ENCODE results near the gene RNF167.

The RNF167 gene

GRCh38 chr17:4939796-4940554 is at the start of gene RNF167, which contains the start of gene SLC25A11:
Gene RNF167 (plus strand): TSS chr17:4940268. CDS start chr17:4940910, 642 bp downstream.
Gene SLC25A11 (minus strand): TSS chr17:4940046. CDS start chr17:4939910, 136 bp downstream.
- DNase-seq (ENCODE audit: low spot score) = peak; percentile 98
- TF ChIP-seq, protein P1, sequence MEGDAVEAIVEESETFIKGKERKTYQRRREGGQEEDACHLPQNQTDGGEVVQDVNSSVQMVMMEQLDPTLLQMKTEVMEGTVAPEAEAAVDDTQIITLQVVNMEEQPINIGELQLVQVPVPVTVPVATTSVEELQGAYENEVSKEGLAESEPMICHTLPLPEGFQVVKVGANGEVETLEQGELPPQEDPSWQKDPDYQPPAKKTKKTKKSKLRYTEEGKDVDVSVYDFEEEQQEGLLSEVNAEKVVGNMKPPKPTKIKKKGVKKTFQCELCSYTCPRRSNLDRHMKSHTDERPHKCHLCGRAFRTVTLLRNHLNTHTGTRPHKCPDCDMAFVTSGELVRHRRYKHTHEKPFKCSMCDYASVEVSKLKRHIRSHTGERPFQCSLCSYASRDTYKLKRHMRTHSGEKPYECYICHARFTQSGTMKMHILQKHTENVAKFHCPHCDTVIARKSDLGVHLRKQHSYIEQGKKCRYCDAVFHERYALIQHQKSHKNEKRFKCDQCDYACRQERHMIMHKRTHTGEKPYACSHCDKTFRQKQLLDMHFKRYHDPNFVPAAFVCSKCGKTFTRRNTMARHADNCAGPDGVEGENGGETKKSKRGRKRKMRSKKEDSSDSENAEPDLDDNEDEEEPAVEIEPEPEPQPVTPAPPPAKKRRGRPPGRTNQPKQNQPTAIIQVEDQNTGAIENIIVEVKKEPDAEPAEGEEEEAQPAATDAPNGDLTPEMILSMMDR (IDR thresholded peaks at IDR 0.05; ENCODE audit: extremely low read depth, missing control alignments) = no peak

DNA sequence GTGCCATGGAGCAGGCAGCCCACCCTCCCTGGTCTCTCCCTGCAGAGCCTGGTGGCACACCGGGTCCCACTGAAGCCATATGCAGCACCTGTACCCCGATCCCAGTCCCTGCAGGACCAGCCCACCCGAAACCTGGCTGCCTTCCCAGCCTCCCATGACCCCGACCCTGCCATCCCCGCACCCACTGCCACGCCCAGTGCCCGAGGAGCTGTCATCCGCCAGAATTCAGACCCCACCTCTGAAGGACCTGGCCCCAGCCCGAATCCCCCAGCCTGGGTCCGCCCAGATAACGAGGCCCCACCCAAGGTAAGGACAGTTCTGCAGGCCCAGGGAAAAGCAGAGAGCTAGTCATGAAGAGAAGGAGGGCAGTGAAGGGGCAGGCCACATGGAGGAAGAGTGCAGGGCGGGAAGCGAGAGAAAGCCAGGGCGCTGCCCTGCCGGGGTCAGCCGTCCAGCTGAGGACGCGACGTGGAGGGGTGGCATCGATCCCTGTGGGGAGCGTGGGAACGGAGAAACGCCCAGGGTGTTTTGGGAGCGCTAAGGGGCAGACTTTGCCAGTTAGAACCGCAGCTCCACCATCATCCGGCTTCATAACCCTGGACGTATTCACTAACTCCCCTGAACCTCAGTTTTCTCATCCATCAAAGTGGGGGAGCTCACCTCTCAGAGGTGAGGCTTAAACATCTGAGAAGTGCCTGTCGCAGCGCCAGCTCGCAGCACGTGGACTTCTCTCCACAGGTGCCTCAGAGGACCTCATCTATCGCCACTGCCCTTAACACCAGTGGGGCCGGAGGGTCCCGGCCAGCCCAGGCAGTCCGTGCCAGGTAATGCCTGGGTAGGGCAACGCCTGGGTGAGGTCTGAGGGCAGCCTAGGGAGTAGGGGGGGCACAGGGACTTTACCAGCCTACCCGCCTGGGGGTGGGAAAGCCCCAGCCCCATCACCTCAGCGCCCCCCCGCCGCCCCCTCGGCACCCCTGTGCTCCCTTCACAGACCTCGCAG is 48.4 kb upstream of the RNF167 start:
- TF ChIP-seq, protein P1 (IDR thresholded peaks at IDR 0.05; ENCODE audit: extremely low read depth, missing control alignments) = no peak

GRCh38 chr17:4892499-4893221 is 47.4 kb upstream of the RNF167 start:
- DNase-seq (ENCODE audit: low spot score) = no peak
- TF ChIP-seq, protein P1 (IDR thresholded peaks at IDR 0.05; ENCODE audit: extremely low read depth, missing control alignments) = no peak

More for the DNA sequence above, 48.4 kb upstream of the RNF167 start:
- DNase-seq (ENCODE audit: low spot score) = no peak

- no peak for DNase-seq (ENCODE audit: low spot score)
- TF ChIP-seq, protein P1 (IDR thresholded peaks at IDR 0.05; ENCODE audit: extremely low read depth, missing control alignments) = no peak
These were observed 46.8 kb upstream of the RNF167 start for GRCh38 chr17:4893272-4893671.

DNA sequence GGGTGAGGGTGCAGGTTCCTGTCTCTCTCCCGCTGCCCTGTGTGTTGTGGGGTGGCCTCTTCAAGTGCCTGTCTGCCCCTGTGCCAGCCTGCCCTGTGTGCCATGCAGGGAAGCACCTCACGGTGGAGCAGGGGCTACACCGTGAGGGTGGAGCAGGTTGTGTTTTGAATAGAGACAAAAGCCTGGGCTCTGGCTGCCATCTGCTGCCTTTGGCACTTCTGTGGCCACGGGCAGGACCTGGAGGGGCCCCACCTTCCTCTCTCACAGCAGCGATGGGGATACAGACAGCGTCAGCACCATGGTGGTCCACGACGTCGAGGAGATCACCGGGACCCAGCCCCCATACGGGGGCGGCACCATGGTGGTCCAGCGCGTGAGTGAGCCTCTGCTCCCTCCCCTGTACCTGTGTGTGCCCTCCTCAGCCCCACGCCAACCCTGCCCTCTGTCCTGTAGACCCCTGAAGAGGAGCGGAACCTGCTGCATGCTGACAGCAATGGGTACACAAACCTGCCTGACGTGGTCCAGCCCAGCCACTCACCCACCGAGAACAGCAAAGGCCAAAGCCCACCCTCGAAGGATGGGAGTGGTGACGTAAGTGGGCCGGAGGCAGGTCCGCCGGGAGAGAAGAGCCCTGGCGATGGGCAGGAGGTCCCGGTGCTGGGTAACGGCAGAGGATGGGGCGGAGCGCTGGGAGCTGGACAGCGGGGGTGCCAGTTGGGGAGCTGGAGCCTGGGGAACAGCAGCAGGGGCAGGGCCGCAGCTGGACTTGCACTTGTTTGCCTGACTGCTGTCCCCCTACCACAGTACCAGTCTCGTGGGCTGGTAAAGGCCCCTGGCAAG is 46.1 kb upstream of the RNF167 start:
- DNase-seq (ENCODE audit: low spot score) = no peak
- TF ChIP-seq, protein P1 (IDR thresholded peaks at IDR 0.05; ENCODE audit: extremely low read depth, missing control alignments) = no peak

- TF ChIP-seq, protein P1 (IDR thresholded peaks at IDR 0.05; ENCODE audit: extremely low read depth, missing control alignments) = no peak
- DNase-seq (ENCODE audit: low spot score) = no peak
These were observed 44.9 kb upstream of the RNF167 start for GRCh38 chr17:4895121-4895520.
